Measurements from ENCODE around the gene ASTN2.

- TF ChIP-seq CTCF (IDR thresholded peaks at IDR 0.05; ENCODE audit: low read depth, low read length, missing input control) = no peak
- TF ChIP-seq JUND (IDR thresholded peaks at IDR 0.05) = no peak
- TF ChIP-seq REST (IDR thresholded peaks at IDR 0.05) = no peak
Observed at GRCh38 chr9:116813031-116813300, 601.9 kb downstream of the ASTN2 start.

Data from liver (tissue), 3 donors.